GM04504 (cell line): ENCODE measurements around the gene SDR39U1.

Source experiments
- DNase-seq: peaks from one replicate; pipeline ENCODE4 v3.0.0-alpha.2; 2012; ENCODE audit warnings: low read depth

The SDR39U1 gene

GRCh38 chr14:24441904-24442239, 704 bp downstream of the SDR39U1 start:
- DNase-seq: no peak

GRCh38 chr14:24441485-24441884, 1.1 kb downstream of the SDR39U1 start:
- no peak for DNase-seq

DNA sequence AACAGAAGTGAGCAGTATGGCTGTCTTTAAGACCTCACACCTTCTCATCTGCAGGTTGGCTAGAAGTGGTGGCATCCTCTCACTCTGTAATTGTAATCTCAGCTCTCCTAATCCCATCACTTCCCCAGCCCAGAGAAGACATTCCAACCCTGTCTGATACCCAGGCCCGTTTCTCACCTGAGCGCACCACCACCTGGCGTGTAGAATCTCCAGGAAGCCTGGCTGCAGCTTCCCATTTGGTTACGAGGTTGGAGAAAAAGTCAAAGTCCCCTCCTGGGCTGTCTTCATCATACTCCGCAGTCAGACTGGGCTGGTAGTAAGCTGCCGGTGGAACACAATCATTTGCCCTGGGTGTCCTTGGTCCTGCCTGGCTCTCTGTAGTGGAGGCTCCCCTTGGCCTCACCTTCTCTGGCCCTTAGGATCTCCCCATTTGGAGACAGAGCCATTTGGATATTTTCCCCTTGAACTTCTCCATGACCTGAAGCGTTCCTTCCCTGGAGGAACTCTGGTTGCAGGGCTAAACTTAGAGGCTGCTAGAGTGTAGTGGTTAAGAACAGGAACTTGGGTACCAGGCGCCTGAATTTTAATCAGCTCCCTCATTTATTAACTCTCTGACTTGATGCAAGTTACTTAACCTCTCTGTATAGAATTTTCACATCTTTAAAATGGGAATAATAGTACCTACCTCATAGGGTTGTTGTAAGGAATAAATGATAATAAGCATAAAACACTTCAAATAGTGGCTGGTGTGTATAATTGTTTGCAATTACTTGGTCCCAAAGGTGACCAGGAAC, 1.8 kb downstream of the SDR39U1 start:
- no peak for DNase-seq

- no peak for DNase-seq
These were observed 2.6 kb downstream of the SDR39U1 start for GRCh38 chr14:24439830-24440605.

- DNase-seq: no peak
These were observed 3.3 kb downstream of the SDR39U1 start for GRCh38 chr14:24439257-24439656.

- no peak for DNase-seq
These were observed 4.1 kb downstream of the SDR39U1 start for GRCh38 chr14:24438223-24439097.

- DNase-seq: no peak
These were observed 4.9 kb downstream of the SDR39U1 start for GRCh38 chr14:24437736-24438067.

DNA sequence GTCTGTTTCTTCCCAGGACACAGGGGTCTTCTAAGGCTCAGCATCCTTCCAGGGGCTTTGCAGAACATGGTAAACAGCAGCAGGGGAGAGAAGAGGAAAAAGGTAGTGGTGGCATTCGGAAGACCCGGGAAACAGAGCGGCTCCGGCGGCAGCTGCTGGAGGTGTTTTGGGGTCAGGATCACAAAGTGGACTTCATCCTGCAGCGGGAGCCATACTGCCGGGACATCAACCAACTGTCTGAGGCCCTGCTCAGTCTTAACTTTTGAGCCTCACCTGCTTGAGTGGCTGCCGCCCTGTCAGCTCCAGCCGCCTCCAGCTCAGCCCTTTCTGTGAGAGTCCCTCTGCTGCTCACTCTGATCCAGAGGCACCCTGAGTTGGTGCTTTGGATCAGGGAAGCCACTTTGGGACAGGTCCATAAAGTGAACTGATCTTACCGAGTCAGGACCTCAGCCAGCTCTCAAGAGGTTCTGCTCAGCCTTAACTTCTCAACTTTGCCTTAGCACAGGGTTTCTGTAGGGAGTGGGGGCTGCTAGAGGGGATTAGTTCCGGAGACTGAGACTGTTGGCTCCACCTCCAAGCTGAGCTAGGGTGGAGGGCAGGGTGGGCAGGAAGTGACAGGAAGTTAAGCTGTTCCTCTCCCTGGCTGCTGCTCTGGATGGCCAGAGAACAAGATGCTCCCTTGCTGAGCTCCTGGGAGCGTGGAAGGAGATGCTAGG, 5.4 kb downstream of the SDR39U1 start:
- DNase-seq: no peak

DNA sequence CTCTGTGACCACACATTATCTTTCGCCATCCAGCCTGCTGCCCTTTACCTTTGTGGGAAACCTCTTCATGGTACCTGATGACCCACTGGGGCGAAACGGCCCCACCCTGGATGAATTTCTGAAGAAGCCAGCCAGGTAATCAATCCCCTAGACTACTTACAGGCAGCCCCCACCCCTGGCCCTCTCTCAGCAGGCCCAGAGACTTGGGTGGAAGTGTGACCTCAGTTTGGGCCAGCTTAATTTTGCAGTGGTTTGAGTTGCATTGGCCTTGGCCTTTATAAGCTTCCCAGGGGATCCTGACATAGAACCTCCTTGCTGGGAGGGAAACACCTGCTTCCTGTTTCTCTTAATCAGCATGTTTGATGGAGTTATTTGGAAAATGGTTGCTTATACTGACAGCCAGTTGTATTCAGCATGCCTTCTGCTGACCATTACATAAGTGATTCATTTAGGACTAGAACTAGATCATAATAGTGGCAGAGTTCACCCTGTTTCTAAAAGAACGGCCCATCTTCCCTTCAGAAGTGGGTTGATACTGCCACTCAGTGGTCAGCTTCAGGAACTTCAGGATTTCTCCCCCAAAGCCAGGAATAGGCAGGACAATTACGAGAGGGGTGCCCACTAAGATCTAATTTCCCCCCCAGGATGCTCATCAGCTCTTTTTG, 6.1 kb downstream of the SDR39U1 start:
- DNase-seq: peak; percentile 62

GRCh38 chr14:24435998-24436354, 6.6 kb downstream of the SDR39U1 start:
- no peak for DNase-seq

DNA sequence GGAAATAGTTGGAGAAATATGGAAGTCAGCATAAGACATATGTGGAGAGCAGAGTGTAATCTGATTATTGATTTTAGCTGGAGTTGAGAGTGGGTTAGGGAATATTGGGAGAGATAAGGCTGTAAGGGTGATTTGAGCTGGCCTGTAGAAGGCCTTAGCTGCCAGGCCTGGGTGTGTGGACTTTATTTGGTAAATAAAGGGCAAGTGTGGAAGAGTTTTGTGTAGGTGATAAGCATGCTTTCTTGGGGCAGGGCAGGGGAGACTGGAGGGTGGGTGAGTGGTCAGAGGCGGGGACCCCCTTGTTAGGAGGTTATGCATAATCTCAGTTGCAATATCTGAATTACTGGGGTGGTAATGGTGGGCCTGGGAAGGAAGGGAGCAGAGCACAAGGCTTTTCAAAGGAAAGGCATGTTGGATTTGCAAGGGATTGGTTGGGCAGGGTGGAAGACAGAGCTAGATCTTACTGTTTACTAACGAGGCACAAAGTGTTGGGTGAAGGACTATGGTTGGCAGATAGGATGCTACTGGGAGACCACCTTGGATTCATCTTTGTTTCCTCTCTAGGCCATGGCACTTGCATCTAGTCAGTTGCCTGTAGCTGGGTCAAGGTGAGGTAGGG, 7.3 kb downstream of the SDR39U1 start:
- no peak for DNase-seq

DNA sequence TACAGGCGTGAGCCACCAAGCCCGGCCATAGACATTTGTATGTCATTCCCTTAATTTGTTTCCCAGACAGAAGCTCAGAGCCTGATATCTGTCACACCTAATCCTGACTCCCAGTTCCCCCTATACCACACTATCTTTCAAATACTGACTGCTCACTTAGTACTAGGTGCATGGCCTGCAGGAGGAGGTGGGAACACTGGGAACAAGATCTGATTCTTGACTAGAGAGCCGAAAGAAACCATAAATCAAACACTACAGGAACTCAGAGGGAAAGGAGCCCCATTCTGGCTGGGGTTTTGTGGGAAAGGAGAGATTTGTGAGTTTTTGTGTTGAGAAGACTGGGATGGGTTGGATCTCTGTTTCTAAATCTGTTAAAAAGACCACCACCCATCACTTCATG, 7.9 kb downstream of the SDR39U1 start:
- DNase-seq: no peak

DNA sequence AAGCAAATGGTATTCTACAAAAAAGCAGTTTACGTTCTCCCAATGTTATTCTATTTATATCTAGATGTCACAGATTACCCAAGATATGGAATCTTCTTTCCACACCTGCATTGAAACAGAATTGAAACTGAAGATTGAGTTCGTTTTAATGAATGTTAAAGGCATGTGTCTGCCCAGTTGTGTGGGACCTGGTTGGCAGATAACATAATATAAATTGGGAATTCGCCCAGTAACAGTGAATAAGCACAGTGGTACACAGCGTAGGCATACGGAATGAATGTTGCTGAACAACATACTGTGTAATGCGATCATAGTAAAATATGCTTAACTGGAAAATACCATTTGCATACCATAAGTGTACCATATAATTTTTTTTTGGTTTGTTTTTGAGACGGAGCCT, 8.5 kb downstream of the SDR39U1 start:
- DNase-seq: no peak

DNA sequence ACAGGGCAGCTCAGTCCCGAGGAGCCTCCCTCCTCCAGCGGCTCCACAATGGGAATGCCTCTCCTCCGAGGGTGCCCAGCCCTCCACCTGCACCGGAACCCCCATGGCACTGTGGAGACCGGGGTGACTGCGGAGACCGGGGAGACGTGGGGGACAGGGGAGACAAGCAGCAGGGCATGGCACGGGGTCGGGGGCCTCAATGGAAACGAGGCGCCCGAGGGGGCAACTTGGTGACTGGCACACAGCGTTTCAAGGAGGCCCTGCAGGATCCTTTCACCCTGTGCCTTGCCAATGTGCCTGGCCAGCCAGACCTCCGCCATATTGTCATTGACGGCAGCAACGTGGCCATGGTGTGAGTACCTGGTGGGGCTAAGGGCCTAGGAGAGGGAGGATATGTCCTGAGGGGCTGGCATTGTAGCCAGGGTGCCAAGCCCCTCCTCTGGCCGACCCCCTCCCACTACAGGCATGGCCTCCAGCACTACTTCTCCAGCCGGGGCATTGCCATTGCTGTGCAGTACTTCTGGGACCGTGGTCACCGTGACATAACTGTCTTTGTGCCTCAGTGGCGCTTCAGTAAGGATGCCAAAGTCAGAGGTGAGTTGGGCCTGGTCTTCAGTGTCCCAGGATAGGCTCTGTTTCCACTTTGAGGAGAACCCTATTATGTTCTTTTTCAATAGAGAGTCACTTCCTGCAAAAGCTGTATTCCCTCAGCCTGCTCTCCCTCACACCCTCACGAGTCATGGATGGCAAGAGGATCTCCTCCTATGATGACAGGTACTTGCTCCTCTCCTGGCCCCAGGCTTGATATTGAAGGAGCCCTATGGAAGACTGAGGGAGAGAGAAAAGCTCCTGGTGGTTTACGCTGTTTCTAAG, 10.1 kb downstream of the SDR39U1 start:
- no peak for DNase-seq

DNA sequence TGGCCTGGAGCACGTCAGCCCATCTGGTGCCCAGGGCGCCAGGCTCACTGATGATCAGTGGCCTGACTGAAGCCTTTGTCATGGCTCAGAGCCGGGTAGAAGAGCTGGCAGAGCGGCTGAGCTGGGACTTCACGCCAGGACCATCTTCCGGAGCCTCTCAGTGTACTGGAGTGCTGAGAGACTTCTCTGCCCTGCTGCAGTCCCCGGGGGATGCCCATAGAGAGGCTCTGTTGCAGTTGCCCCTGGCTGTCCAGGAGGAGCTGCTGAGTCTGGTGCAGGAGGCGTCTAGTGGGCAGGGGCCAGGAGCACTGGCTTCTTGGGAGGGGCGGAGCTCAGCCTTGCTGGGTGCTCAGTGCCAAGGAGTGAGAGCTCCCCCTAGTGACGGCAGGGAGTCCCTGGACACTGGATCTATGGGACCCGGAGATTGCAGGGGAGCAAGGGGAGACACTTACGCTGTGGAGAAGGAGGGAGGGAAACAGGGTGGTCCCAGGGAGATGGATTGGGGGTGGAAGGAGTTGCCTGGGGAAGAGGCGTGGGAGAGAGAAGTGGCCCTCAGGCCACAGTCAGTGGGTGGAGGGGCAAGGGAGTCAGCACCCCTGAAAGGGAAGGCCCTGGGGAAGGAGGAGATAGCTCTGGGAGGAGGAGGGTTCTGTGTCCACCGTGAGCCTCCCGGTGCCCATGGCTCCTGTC, 10.9 kb downstream of the SDR39U1 start:
- peak; percentile 86 for DNase-seq

GRCh38 chr14:24430682-24431568, 11.7 kb downstream of the SDR39U1 start:
- no peak for DNase-seq

GRCh38 chr14:24430143-24430681, 12.4 kb downstream of the SDR39U1 start:
- peak; percentile 65 for DNase-seq
